ENCODE results near the gene GOLGA1.

Gene GOLGA1

DNA sequence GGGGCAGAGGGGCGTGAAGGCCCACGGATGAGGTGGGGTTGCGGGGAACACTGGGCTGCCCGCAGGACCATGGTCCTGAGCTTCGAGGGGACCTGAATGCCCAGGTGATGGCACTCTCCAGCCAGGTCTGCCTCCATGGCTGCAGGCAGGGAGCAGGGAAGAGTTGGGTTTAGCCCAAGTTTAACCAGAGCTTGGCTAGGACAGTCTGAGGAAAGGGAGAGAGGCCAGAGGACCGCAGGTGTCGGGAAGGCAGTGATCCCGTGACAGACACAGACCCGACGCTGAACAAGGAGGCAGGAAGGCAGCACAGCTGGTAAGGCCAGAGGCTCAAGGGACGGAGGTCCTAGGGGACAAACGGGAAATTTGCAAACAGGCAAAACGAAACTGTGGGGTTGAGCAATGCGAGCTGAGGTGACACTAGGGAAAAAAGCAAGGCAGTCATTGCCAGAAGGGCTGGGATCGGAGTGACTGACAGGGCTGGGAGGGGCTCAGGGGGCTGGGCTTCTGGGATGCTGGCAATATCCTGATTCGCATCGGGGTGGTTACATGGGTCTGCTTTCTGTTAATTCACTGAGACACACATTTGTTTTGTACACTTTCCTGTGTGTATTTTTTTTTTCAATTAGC lies 53.9 kb downstream of the GOLGA1 start:
- no peak for DNase-seq (ENCODE audit: insufficient read length, low spot score)
- FAIRE-seq = no peak

DNA sequence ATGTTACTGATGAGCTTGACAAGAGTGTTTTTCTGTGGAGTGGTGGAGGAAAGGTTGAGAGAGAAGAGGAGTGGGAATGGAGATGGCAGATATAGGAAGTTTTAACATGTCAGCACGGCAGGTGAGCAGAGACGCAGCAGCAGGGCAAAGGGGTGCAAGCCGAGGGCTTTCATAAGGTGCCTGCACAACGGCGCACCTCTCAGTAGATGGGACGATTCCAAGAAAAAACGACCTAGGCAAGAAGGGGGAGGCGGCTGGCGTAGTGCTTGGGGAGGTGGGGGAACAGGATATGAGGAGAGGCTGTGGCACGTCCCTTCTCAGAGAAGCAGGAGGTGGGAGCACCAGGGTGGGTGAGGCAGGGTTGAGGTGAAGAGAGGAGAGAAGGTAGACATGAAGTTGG lies 54.4 kb downstream of the GOLGA1 start:
- FAIRE-seq (no peak), DNase-seq (ENCODE audit: insufficient read length, low spot score) (no peak)

DNA sequence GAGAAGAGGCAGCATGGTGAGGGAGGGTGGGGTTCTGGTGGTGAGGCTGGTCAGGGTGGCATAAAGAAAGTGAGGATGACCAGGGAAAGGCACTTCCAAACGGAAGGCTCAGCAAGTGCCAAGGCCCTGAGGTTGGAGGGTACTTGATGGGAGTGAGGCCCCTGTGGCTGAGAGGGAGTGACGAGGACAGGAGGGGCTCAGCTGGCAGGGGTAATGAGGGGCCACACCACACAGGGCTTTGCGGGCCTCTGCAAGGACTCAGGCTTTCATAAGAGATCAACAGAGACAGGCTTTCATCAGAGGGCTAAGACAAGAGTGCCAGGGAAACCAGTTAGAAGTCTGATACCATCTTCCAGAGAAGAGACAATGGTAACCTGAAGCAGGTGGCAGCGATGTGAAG lies 55.3 kb downstream of the GOLGA1 start:
- FAIRE-seq (no peak), DNase-seq (ENCODE audit: insufficient read length, low spot score) (no peak)

DNA sequence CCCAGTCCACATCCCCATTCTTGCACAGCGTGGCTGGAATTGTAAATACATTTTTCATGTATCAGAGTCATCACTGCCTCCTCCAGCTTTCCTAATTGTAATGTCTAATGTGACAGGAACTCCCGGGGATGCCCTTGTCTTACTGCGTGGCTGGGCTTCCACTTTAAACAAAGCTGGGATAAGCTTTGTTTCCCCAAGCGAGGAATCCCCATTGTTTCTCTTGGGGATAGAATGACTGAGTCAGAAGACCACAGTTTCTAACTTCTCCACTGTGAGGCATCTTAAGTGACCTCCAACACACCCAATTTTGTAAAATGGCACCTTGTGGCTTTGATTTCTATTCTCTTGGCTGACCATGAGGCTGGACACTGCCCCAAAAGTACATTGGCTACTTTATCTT lies 56.5 kb downstream of the GOLGA1 start:
- FAIRE-seq (no peak), DNase-seq (ENCODE audit: insufficient read length, low spot score) (no peak)

DNA sequence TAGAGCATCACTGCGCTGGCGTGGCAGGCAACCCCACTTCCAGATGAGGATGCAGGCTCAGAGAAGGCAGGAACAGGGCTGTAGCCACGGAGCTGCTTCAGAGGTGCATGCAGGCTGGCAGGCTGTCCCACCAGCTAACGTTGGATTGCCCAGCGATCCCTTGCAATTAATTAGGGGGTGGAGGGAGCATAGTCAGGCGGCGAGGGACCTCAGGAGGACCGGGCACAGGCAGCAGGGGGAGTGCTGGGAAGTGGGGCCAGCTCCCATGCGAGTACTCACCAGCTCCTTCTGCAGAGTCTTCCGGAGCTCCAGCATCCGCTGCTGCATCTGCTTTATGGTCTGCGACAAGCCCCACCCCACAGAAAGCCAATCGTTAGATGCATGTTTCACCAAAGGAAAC lies 58.7 kb downstream of the GOLGA1 start:
- FAIRE-seq (no peak), DNase-seq (ENCODE audit: insufficient read length, low spot score) (no peak)

DNA sequence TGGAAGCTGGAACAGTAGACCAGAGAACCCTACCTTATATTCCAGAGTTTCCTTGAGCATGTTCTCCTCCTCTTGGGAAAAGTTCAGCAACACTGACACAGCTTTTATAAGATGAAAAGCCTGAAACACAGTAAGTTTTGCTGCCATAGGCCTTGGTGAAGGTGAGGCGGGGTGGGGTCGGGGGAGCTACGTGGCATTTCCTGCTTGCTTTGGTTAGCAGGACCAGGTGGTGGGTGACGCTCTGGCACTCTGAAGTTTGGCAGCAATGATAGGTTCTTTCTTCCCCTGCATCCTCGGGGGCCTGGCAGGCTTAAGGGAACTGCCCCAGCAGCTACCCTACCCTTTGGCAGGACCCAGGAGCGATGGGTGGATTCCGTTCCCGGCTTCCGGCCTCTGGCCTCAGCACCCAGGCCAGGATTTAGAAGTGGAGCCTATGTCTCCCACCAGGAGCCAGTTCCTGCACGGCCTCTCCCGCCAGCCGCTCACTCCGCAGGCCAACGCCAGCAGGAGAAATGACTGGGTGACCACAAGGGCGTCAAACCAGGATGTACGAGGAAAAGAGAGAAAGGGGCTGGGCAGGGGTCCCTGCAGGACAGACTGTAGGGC lies 59.6 kb downstream of the GOLGA1 start:
- no peak for DNase-seq (ENCODE audit: insufficient read length, low spot score)
- no peak for FAIRE-seq

DNA sequence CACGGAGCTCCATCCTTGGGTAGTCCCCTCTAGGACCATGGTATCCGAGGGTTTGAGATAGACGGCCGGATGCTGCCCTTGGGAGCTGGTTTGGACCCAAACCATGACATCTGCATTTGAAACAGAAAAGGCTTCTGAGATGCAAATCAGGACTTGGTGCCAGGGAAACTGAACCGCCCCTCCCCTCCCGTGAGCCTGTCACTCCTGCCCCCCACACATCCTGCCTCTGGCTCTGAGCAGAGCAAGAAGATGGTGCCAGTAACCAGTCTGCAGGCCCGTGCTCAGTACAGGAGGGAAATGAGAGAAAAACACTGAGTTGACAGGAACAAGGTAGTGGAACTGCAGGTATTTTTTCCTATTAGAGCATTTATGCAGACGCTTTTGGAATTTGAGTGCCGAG lies 60.4 kb downstream of the GOLGA1 start:
- DNase-seq (ENCODE audit: insufficient read length, low spot score) = no peak
- FAIRE-seq = peak; percentile 31

DNA sequence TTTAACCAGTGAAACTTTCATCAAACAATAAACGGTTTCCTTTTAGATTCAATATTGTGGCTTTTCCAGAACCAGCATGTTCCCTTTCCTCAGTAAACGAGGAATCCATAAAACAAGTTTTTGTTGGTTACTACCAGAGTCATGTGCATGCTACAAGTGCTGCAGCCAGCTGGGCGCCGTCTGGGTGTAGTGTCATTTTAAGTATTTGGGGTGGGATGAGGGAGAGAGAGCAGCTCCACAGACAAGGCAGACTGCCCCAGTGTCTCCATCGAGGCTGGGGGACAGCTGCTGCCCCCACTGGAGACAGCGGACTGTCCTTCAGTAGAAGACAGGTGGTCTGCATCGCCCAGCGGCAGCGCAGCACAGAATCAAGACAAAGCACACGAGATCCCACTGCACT lies 61.7 kb downstream of the GOLGA1 start:
- no peak for FAIRE-seq
- no peak for DNase-seq (ENCODE audit: insufficient read length, low spot score)

DNA sequence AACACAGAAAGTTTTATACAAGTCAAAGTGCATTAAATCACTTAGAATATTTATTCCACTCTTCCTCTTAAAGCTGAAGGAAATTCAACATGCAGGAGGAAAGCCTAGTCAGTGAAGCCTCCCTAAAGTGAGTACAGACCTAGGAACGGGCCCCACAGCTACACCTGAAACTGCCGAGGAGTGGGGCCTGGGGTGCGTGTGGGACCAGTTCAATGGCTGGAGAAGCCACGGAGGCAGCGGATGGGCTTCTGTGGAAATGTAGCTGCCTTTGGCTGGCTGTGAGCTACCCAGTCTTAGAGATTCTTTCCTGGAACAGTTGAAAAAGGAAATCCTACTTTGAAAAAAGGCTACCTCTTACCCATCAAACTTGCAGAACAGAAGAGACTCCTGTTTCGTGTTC lies 62.4 kb downstream of the GOLGA1 start:
- FAIRE-seq (no peak), DNase-seq (ENCODE audit: insufficient read length, low spot score) (no peak)

DNA sequence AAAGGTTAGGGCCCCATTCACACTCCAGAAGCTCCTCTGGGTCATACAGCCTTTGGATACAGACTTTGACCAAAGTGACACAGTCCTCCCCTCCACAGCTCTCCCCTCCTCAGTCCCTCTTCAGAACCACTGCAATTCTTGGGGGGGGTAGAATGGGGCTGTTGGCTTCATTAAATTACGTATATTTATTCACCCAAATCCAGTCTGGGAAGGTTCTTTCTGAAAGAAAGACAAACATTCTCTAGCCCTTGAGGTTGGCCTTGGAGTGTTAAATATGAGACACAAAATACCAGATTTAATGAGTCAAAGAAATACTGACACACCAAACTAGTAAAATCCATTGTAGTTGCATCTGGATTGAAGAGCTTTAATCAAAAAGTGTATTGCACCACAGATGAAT lies 62.9 kb downstream of the GOLGA1 start:
- no peak for DNase-seq (ENCODE audit: insufficient read length, low spot score)
- FAIRE-seq = no peak

DNA sequence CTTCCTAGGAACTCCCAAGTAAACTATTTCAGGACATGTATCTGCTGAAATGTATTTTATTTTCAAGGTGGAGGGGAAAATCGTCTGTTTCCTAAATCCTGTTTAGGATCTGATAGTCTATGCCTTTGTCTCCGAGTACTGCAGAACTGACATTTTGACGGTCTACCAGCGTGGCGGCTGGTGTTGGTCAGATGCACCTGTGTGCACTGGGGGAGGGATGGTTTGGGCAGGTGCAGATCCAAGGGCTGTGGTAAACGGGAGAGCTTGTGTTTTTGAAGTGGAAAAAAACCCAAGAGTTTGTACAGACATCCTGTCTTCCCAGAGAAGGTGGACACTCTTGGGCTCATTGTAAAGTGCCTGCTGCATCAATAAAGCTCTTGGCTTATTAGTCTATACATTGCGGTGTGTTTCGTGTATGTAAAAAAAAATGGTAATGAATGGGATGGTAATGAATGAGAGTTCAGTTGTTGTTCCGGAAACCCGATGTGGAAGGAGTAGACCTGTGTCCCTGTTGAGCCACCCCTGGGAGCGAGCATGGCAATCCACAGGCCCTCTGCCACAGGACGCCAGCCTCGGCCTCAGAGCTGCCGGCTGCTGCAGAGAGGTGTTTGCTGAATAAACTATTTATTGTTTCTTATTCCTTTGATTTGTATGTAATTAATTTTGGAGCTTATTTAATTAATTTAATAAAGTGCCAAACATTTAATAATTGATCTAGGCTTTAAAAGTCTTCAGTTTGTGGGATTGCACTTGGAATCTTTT lies 63.7 kb downstream of the GOLGA1 start:
- FAIRE-seq = no peak
- no peak for DNase-seq (ENCODE audit: insufficient read length, low spot score)

DNA sequence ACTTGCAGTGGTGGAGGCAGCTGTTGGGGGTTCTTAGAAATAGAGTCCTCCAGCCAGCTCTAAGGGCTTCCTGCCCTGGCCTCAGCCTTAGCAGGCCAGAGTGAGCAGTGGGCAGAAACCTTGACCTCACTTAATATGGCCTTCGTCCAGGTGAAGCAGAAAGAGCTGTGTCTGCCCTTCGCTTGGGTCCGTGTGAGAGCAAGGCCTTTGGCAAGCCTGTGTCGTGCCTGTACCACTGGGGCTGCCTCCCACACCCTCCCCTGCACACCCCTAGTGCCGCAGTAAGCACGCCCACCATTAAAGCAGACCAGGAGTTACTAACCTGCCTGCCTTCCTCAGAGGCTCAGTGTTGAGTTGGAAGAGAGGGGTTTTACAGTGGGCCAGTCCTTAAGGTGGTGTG lies 65.4 kb downstream of the GOLGA1 start:
- DNase-seq (ENCODE audit: insufficient read length, low spot score) (no peak), FAIRE-seq (no peak)

DNA sequence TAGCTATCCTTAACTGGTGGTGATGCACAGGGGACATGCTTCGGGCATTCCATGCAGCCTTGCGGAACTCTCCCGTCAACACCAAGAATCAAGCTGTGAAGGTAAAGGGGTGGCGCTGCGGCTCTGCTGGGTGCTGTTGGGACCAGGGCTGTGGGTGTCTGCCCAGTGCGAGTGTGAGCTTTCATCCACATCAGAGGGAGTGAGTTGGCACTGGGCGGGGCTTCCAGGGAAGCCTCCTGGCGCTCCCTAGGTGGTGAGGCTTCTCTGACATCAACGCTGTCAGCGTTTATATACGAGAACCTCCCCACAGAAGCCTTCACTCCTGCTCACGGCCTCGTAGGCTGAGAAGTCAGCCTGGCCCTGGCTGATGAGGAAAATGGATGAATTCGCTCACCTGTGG lies 67.2 kb downstream of the GOLGA1 start:
- FAIRE-seq = no peak

DNA sequence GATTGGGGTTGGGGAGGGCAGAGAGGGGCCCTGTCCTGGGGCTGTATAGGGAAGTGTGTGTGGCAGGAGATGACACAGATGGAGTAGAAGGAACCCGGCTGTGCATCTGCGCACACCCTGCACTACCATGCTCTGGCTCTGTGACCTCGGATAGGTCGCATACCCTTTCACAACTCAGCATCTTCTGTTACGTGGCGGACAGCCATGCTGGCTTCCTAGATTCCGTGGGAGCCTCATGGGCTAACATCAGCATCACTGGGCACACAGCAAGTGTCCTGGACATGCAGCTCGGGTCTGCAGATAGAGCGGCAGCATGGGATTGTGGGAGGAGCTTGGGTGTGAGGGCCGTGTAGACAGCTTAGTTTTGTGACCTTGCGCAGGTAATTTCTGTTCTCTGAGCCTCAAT lies 69.7 kb downstream of the GOLGA1 start:
- FAIRE-seq = no peak
- no peak for DNase-seq (ENCODE audit: insufficient read length, low spot score)

More for the DNA sequence above, 67.2 kb downstream of the GOLGA1 start:
- no peak for DNase-seq (ENCODE audit: insufficient read length, low spot score)

DNA sequence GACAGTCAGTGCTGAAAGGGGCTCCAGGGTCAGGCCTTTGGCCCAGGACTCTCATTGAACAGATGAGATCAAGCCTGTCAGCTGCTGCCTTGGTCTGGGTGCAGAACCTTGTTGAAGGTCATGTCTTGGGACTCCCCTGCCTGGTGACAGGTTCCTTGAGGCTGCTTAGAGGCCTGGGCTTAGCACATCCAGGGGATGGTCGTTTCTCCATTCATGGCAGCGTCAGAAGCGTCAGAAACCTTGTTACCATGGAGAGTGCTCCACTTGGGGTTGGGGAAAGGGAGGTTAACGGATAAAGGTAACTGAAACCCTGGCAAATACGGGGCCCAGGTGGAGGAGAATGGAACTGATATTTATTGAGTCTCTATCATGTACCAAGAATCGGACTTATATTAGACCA lies 70.2 kb downstream of the GOLGA1 start:
- FAIRE-seq = no peak
- no peak for DNase-seq (ENCODE audit: insufficient read length, low spot score)

DNA sequence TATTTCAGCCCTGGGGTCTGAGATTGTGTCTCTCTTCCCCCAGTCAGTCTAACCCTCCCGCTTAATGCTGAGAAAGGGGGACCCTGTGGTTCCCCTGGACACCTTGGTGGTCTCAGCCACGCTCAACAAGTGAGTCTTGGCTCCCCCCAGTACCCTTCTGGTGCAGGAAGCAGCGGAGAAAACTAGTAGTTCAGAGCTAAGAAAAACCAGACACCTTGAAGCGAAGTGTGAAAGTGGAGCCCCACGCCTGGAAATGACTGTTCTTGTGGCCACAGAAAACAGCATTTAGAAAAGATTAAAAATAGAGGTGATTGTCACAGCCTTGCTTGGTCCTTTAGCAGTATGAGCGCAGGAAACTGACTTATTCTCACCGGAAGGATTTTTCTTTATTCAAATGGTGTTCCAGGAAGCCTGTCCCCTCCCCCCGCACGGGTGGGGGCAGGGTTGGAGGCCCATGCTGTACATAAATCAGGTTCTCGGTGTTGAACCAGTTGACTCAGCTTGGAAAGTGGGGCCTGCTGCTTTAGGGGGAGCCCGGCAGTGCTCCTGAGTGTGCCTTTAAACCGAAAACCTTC lies 70.8 kb downstream of the GOLGA1 start:
- peak; percentile 52 for DNase-seq (ENCODE audit: insufficient read length, low spot score)
- peak; percentile 71 for FAIRE-seq

DNA sequence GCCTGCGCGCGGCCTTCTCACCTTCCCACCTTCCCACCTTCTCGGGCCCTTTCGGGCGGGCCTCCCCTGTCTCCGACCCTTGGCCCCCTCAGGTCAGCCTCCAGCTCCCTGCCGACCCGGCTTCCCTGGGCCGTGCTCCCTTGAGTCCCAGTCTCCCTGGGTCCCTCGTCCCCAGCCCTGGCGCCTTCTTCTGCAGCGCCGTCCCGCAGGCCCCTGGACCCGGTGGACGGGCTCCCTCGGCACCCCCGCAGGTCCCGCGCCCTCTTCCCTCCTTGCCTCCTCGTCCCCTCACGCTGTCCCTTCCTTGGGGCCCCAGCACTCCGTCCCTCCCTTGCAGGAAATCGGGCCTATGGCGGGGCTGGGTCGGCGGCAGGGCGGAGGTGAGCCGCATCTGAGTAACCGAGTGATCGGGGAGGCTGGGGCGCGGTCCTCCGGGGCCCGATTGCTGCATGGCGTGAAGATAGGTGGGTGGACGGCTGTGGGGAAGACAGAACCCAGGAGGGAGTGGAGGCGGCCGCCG lies 71.4 kb downstream of the GOLGA1 start:
- DNase-seq (ENCODE audit: insufficient read length, low spot score) (no peak), FAIRE-seq (no peak)

DNA sequence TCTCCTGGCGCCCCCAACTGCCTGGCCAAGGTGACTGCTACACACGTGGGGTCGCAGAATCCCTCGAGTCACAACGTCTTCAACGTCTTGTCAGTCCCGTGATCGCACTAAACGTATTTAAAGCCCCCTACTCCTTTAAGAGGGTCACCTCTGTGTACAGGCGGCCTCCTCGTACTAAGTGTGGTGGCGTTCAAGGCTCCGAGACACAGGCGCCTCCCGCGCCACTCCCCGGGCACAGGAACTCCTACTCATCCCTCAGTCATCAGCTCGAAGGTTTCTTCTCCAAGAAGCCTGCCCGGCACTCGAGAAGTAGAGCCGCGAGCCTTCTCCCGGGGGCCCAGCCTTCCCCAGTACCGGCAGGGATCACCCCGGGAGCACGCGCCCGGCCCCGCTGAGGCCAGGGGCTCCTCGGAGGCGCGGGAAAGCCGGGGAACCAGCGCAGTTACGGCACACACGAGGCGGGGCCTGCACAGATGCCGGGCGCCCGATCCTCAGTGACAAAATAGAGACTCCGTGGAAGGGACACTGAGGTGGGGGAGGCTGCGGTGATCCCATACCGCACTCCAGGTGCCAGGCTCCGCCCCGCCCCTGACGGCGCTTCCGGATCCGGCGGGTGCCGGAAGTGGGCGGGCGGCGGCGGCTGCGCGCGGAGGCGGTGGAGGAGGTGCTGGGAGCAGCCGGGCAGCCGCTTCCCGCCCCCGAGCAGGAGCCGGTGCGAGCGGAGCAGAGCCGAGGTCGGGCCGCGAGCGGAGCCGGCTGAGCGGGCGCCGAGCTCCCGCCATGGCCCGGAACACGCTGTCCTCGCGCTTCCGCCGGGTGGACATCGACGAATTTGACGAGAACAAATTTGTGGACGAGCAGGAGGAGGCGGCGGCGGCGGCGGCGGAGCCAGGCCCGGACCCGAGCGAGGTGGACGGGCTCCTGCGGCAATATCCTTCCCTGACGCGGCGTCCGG lies 72.1 kb downstream of the GOLGA1 start:
- FAIRE-seq (peak; percentile 76), DNase-seq (ENCODE audit: insufficient read length, low spot score) (peak; percentile 85)

DNA sequence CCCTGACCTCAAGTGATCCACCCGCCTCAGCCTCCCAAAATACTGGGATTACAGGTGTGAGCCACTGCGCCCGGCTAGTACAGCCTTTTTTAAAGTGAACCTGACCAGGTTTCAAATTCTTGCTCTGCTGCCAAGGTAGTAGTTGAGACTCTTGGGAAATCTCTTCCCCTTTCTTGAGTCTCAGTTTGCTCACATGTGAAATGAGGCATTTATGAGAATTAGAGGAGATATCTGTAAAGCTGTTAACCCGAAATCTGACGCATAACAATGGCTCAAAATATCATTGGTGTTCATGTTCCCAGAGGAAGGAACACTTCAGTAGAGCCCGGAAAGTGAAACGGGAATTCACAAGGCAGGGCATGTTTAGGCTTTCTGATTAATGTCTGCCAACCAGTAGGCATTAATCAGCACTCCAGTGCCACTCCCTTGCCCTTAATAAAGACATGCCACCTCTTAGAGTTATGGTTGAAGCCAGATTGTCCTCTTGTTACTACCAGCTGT lies 77.5 kb downstream of the GOLGA1 start:
- FAIRE-seq (no peak), DNase-seq (ENCODE audit: insufficient read length, low spot score) (no peak)
